Subcutaneous abdominal adipose tissue (tissue), 5 donors: Measurements from ENCODE around the gene FZD8.
"Not testable (repeated sequence)": the region's sequence is repeated elsewhere in the genome, so short reads cannot be mapped to it uniquely, and the experiment has no call there.

Source experiments
- H3K27ac ChIP-seq: one replicate; pipeline ENCODE4 v1.7.0; 2013; ENCODE audit warnings: low read depth, mild to moderate bottlenecking, inconsistent platforms, low read length, moderate library complexity
- H3K27me3 ChIP-seq, 5 donors: one replicate each; pipeline ENCODE4 v1.7.0; 2013; ENCODE audit warnings: low read length in 5 of 5, inconsistent platforms in 1 of 5; ENCODE audit not compliant: control insufficient read depth in 5 of 5, insufficient read depth in 4 of 5
- H3K36me3 ChIP-seq, 5 donors: one replicate each; pipeline ENCODE4 v1.7.0; 2013; ENCODE audit warnings: low read length in 5 of 5; ENCODE audit not compliant: control insufficient read depth in 5 of 5, insufficient read depth in 5 of 5
- H3K4me1 ChIP-seq, 5 donors: one replicate each; pipeline ENCODE4 v1.7.0; 2013; ENCODE audit warnings: low read length in 5 of 5, mild to moderate bottlenecking in 3 of 5, moderate library complexity in 1 of 5; ENCODE audit not compliant: control insufficient read depth in 5 of 5, insufficient read depth in 5 of 5
- H3K4me3 ChIP-seq, 5 donors: one replicate each; pipeline ENCODE4 v1.7.0; 2013; ENCODE audit warnings: low read length in 5 of 5, low read depth in 1 of 5
- H3K9ac ChIP-seq, 5 donors: one replicate each; pipeline ENCODE4 v1.7.0; 2013; ENCODE audit warnings: low read length in 5 of 5, mild to moderate bottlenecking in 4 of 5, moderate library complexity in 3 of 5
- H3K9me3 ChIP-seq, 5 donors: one replicate each; pipeline ENCODE4 v1.7.0; 2013; ENCODE audit warnings: low read length in 5 of 5; ENCODE audit not compliant: control insufficient read depth in 5 of 5
- donor health status: healthy.
- donor health status: healthy.
- donor health status: healthy.
- donor health status: healthy.
- donor health status: healthy.

FZD8 gene

GRCh38 chr10:35642035-35642792 lies at the start of gene FZD8:
TSS of gene FZD8 (minus strand) at chr10:35642296. CDS start at chr10:35641429, 867 bp downstream.
- H3K27me3 ChIP-seq: peaks cover 0 to 2% (median 0%) of the 10 kb centered on the region in 5 donors
- H3K36me3 ChIP-seq: peaks cover 0 to 5% (median 0%) of the 10 kb centered on the region in 5 donors
- peak within 1 kb of the TSS in 4 of 5 donors; percentile 51 to 69 (median 60) for H3K9ac ChIP-seq
- peaks cover 0 to 51% (median 47%) of the 10 kb centered on the region in 5 donors for H3K4me1 ChIP-seq
- H3K4me3 ChIP-seq: peak within 1 kb of the TSS; percentile 71 to 92 (median 86)
- peaks cover 0 to 1% (median 0%) of the 10 kb centered on the region in 5 donors for H3K9me3 ChIP-seq
- peak within 1 kb of the TSS; percentile 69 for H3K27ac ChIP-seq

- Histone ChIP-seq H3K4me3 (no peak overlapping the region), H3K9me3 (no peaks in the 10 kb centered on the region), H3K27me3 (no peaks in the 10 kb centered on the region), H3K36me3 (no peaks in the 10 kb centered on the region), H3K27ac (no peak overlapping the region), H3K9ac (no peak overlapping the region), H3K4me1 (no peaks in the 10 kb centered on the region)
Measured at GRCh38 chr10:35691522-35692236, 49.6 kb upstream of the FZD8 start.

GRCh38 chr10:35690534-35690933 lies 48.4 kb upstream of the FZD8 start:
- Histone ChIP-seq H3K9me3 (no peaks in the 10 kb centered on the region), H3K27ac (no peak overlapping the region), H3K9ac (no peak overlapping the region), H3K36me3 (no peaks in the 10 kb centered on the region), H3K4me1 (no peaks in the 10 kb centered on the region), H3K4me3 (no peak overlapping the region), H3K27me3 (no peaks in the 10 kb centered on the region)

GRCh38 chr10:35685858-35686257 lies 43.8 kb upstream of the FZD8 start:
- H3K9ac ChIP-seq, H3K9me3 ChIP-seq, H3K27me3 ChIP-seq, H3K4me1 ChIP-seq, H3K36me3 ChIP-seq, H3K27ac ChIP-seq, H3K4me3 ChIP-seq: not testable (repeated sequence)

GRCh38 chr10:35685402-35685801 lies 43.3 kb upstream of the FZD8 start:
- no peaks in the 10 kb centered on the region for H3K4me1 ChIP-seq
- H3K9me3 ChIP-seq: peaks cover 0 to 3% (median 0%) of the 10 kb centered on the region in 5 donors
- H3K36me3 ChIP-seq: no peaks in the 10 kb centered on the region
- H3K9ac ChIP-seq: no peak overlapping the region
- peaks cover 0 to 2% (median 0%) of the 10 kb centered on the region in 5 donors for H3K27me3 ChIP-seq
- no peak overlapping the region for H3K4me3 ChIP-seq
- no peak overlapping the region for H3K27ac ChIP-seq

GRCh38 chr10:35684586-35684985 lies 42.5 kb upstream of the FZD8 start:
- Histone ChIP-seq H3K9me3 (peaks cover 0 to 3% (median 0%) of the 10 kb centered on the region in 5 donors), H3K4me3 (no peak overlapping the region), H3K36me3 (no peaks in the 10 kb centered on the region), H3K27me3 (peaks cover 0 to 2% (median 0%) of the 10 kb centered on the region in 5 donors), H3K9ac (no peak overlapping the region), H3K4me1 (no peaks in the 10 kb centered on the region), H3K27ac (no peak overlapping the region)

- Histone ChIP-seq H3K4me3 (no peak overlapping the region), H3K9me3 (no peaks in the 10 kb centered on the region), H3K27ac (no peak overlapping the region), H3K27me3 (peaks cover 0 to 3% (median 0%) of the 10 kb centered on the region in 5 donors), H3K4me1 (no peaks in the 10 kb centered on the region), H3K9ac (no peak overlapping the region), H3K36me3 (no peaks in the 10 kb centered on the region)
Measured at GRCh38 chr10:35675846-35676245, 33.8 kb upstream of the FZD8 start.

GRCh38 chr10:35674843-35675242 lies 32.7 kb upstream of the FZD8 start:
- Histone ChIP-seq H3K27ac (no peak overlapping the region), H3K4me3 (no peak overlapping the region)

GRCh38 chr10:35668865-35669650 lies 27.0 kb upstream of the FZD8 start:
- no peak overlapping the region for H3K9ac ChIP-seq
- H3K27ac ChIP-seq: no peak overlapping the region
- H3K4me3 ChIP-seq: no peak overlapping the region
- peaks cover 0 to 3% (median 0%) of the 10 kb centered on the region in 5 donors for H3K27me3 ChIP-seq
- no peaks in the 10 kb centered on the region for H3K36me3 ChIP-seq
- peaks cover 0 to 4% (median 0%) of the 10 kb centered on the region in 5 donors for H3K9me3 ChIP-seq
- H3K4me1 ChIP-seq: no peaks in the 10 kb centered on the region

More at GRCh38 chr10:35674843-35675242, 32.7 kb upstream of the FZD8 start:
- Histone ChIP-seq H3K4me1 (no peaks in the 10 kb centered on the region), H3K9me3 (no peaks in the 10 kb centered on the region), H3K9ac (no peak overlapping the region), H3K27me3 (peaks cover 0 to 3% (median 0%) of the 10 kb centered on the region in 5 donors), H3K36me3 (no peaks in the 10 kb centered on the region)
